Caco-2 (cell line): ENCODE measurements around the gene PCSK5. TPM values are rescaled to one million over a fixed set of nuclear protein-coding genes. Genes with fewer than 3 reads are reported as not detected.

ENCODE experiments used
- BruUV-seq: library from RNA; stranded (reverse); fragments of 400-500 nt; replicated peaks from 2 replicates; lab custom pipeline; 2021; lab: Mats Ljungman, UMichigan
- CTCF ChIA-PET: fragments of 300-600 bp; sonication (Branson Sonifier 250); formaldehyde crosslinking; loops from one replicate; lab custom pipeline; 2022; ENCODE audit warnings: antibody characterized with exemption; lab: Charles Lee
- POLR2A ChIA-PET: fragments of 300-600 bp; sonication (Branson Sonifier 250); formaldehyde crosslinking; loops from one replicate; lab custom pipeline; 2022; ENCODE audit warnings: antibody characterized with exemption; lab: Charles Lee
- DNase-seq, 2 experiments: peaks; one replicate each; pipeline versions ENCODE4 v3.0.0 to v3.0.0-alpha.2; 2020 to 2022
- H3K27me3 ChIP-seq: replicated peaks from 2 replicates; pipeline ENCODE4 v1.6.0; 2011; ENCODE audit warnings: low read length; ENCODE audit not compliant: control insufficient read depth, insufficient read depth
- H3K36me3 ChIP-seq: 2 replicates; pipeline ENCODE4 v1.5.1; 2011; ENCODE audit warnings: low read length; ENCODE audit not compliant: control insufficient read depth, insufficient read depth
- H3K4me1 ChIP-seq: fragments of 250-450 bp; sonication (Bioruptor Pico); 2 replicates; pipeline ENCODE4 v1.5.1; 2020; ENCODE audit warnings: mild to moderate bottlenecking
- H3K4me3 ChIP-seq: 2 replicates; pipeline ENCODE4 v1.5.1; 2011; ENCODE audit warnings: low read depth, mild to moderate bottlenecking, control low read depth, low read length
- H3K9me3 ChIP-seq: fragments of 250-450 bp; sonication (Bioruptor Pico); 2 replicates; pipeline ENCODE4 v1.5.1; 2020; ENCODE audit warnings: mild to moderate bottlenecking, moderate library complexity
- H3K27ac Mint-ChIP-seq: one replicate; pipeline ENCODE4 v1.8.0; 2022; ENCODE audit warnings: mixed read lengths; ENCODE audit not compliant: unreplicated experiment
- H3K27me3 Mint-ChIP-seq: one replicate; pipeline ENCODE4 v1.8.0; 2022; ENCODE audit warnings: mixed read lengths; ENCODE audit not compliant: insufficient read depth, unreplicated experiment
- H3K36me3 Mint-ChIP-seq: one replicate; pipeline ENCODE4 v1.8.0; 2022; ENCODE audit warnings: mild to moderate bottlenecking, mixed read lengths; ENCODE audit not compliant: insufficient read depth, unreplicated experiment
- H3K4me1 Mint-ChIP-seq: one replicate; pipeline ENCODE4 v1.8.0; 2022; ENCODE audit warnings: low read depth, mixed read lengths; ENCODE audit not compliant: unreplicated experiment
- H3K4me3 Mint-ChIP-seq: one replicate; pipeline ENCODE4 v1.8.0; 2022; ENCODE audit warnings: mild to moderate bottlenecking, moderate library complexity, mixed read lengths; ENCODE audit not compliant: unreplicated experiment
- H3K9me3 Mint-ChIP-seq: one replicate; pipeline ENCODE4 v1.8.0; 2022; ENCODE audit warnings: mixed read lengths; ENCODE audit not compliant: unreplicated experiment
- CTCF ChIP-seq, 2 experiments: fragments of 200-600 bp in 1 of 2; IDR thresholded peaks; 1 replicate in 1 of 2; 2 replicates in 1 of 2; pipeline versions ENCODE4 v1.5.1 to v1.8.0; 2011 to 2022; ENCODE audit warnings: antibody characterized with exemption in 1 of 2, control low read depth in 1 of 2, inconsistent platforms in 1 of 2, low read depth in 1 of 2, low read length in 1 of 2, mild to moderate bottlenecking in 1 of 2, moderate library complexity in 1 of 2; ENCODE audit not compliant: insufficient read depth in 1 of 2, severe bottlenecking in 1 of 2, unreplicated experiment in 1 of 2
- intact Hi-C: fragments of 100-400 bp; cut with micrococcal nuclease; formaldehyde crosslinking; loops from one replicate; pipeline ENCODE4 v1.10.0; 2022; ENCODE audit not compliant: unreplicated experiment
- total RNA-seq: library from RNA; stranded (reverse); gene quantifications from 2 replicates; pipeline ENCODE4 v1.2.3, GENCODE V29; 2022

The PCSK5 gene
- total RNA-seq, 1 experiment from 2014 or later, result 10.9 TPM

GRCh38 chr9:76037587-76038225 is 147.2 kb downstream of the PCSK5 start:
- POLR2A ChIA-PET, result no interaction called here
- intact Hi-C loops, result no loop called here
- H3K27ac Mint-ChIP-seq, result no peak overlapping the region

GRCh38 chr9:76038431-76038830 is 148.0 kb downstream of the PCSK5 start:
- H3K9me3 Mint-ChIP-seq, result no peaks in the 10 kb centered on the region
- no TSS peak for BruUV-seq
- no peak for TF ChIP-seq CTCF (IDR thresholded peaks at IDR 0.05; ENCODE audit: insufficient read depth in 1 of 2, low read depth in 1 of 2, low read length in 1 of 2, severe bottlenecking in 1 of 2, unreplicated experiment in 1 of 2)
- no peaks in the 10 kb centered on the region for H3K27me3 ChIP-seq
- POLR2A ChIA-PET, result no interaction called here
- H3K4me3 Mint-ChIP-seq, result no peak overlapping the region
- H3K27ac Mint-ChIP-seq, result no peak overlapping the region
- H3K4me1 Mint-ChIP-seq, result peaks cover 5% of the 10 kb centered on the region
- no peaks in the 10 kb centered on the region for H3K36me3 ChIP-seq
- no peak for DNase-seq
- no peaks in the 10 kb centered on the region for H3K36me3 Mint-ChIP-seq
- intact Hi-C loops, result no loop called here
- no peaks in the 10 kb centered on the region for H3K9me3 ChIP-seq
- H3K27me3 Mint-ChIP-seq, result no peaks in the 10 kb centered on the region
- H3K4me3 ChIP-seq, result no peak overlapping the region
- no peaks in the 10 kb centered on the region for H3K4me1 ChIP-seq
- CTCF ChIA-PET, result no interaction called here

More at GRCh38 chr9:76037587-76038225, 147.2 kb downstream of the PCSK5 start:
- no peak for DNase-seq
- Mint-ChIP-seq H3K27me3 (no peaks in the 10 kb centered on the region), H3K4me3 (no peak overlapping the region), H3K4me1 (peaks cover 5% of the 10 kb centered on the region), H3K9me3 (no peaks in the 10 kb centered on the region), H3K36me3 (no peaks in the 10 kb centered on the region)
- no peaks in the 10 kb centered on the region for H3K36me3 ChIP-seq
- H3K27me3 ChIP-seq, result no peaks in the 10 kb centered on the region
- no peak for TF ChIP-seq CTCF (IDR thresholded peaks at IDR 0.05; ENCODE audit: insufficient read depth in 1 of 2, low read depth in 1 of 2, low read length in 1 of 2, severe bottlenecking in 1 of 2, unreplicated experiment in 1 of 2)
- no peak overlapping the region for H3K4me3 ChIP-seq
- CTCF ChIA-PET, result no interaction called here
- BruUV-seq, result no TSS peak
- no peaks in the 10 kb centered on the region for H3K4me1 ChIP-seq
- no peaks in the 10 kb centered on the region for H3K9me3 ChIP-seq

- no peak overlapping the region for H3K27ac Mint-ChIP-seq
- POLR2A ChIA-PET, result no interaction called here
Observed at GRCh38 chr9:76044266-76044819, 153.9 kb downstream of the PCSK5 start.

More at GRCh38 chr9:76044266-76044819, 153.9 kb downstream of the PCSK5 start:
- CTCF ChIA-PET, result no interaction called here
- H3K9me3 Mint-ChIP-seq, result no peaks in the 10 kb centered on the region
- H3K9me3 ChIP-seq, result no peaks in the 10 kb centered on the region
- no peaks in the 10 kb centered on the region for H3K27me3 ChIP-seq
- TF ChIP-seq CTCF (IDR thresholded peaks at IDR 0.05; ENCODE audit: insufficient read depth in 1 of 2, low read depth in 1 of 2, low read length in 1 of 2, severe bottlenecking in 1 of 2, unreplicated experiment in 1 of 2), result no peak
- DNase-seq, result no peak
- no TSS peak for BruUV-seq
- intact Hi-C loops, result no loop called here
- no peaks in the 10 kb centered on the region for H3K27me3 Mint-ChIP-seq
- no peaks in the 10 kb centered on the region for H3K4me1 ChIP-seq
- no peaks in the 10 kb centered on the region for H3K36me3 Mint-ChIP-seq
- H3K4me1 Mint-ChIP-seq, result peaks cover 5% of the 10 kb centered on the region
- H3K4me3 Mint-ChIP-seq, result no peak overlapping the region
- H3K36me3 ChIP-seq, result no peaks in the 10 kb centered on the region
- H3K4me3 ChIP-seq, result no peak overlapping the region
